ENCODE measurements around the gene MTAP.
"Not testable (repeated sequence)": the region's sequence is repeated elsewhere in the genome, so short reads cannot be mapped to it uniquely, and the experiment has no call there.

The MTAP gene

DNA sequence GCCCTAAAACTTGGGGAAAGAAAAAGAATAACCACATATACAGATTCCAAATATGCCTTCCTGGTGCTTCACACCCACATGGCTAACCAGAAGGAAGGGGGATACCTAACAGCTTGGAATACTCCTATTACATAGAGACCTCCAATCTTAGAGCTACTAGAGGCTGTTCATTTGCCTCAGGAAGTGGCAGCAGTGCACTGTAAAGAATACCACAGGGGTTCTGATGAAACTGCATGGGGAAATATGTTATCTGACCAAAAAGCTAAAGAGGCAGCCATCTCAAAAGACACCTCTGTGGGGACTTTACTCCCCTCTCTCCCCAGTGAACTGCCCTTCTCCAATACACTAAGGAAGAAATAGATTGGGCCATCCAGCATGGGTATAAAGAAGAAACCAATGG lies 125.3 kb downstream of the MTAP start:
- no peak for DNase-seq

DNA sequence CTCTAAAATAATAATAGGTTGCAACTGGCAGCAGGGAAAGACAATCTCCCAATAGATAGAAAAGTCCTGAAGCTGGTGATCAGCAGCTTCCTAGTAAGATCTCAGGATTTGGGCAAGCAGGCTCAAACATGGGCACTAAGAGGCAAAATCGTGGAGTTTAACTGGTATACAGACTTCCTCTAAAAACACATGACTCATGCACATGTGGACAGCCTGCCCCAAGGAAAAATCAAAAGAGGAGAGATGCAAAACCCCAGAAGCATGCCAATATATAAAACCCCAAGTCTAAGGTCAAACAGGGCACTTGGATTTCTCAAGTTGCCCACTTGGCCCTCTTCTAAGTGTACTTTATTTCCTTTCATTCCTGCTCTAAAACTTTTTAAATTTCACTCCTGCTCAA lies 129.0 kb downstream of the MTAP start:
- no peak for DNase-seq

DNA sequence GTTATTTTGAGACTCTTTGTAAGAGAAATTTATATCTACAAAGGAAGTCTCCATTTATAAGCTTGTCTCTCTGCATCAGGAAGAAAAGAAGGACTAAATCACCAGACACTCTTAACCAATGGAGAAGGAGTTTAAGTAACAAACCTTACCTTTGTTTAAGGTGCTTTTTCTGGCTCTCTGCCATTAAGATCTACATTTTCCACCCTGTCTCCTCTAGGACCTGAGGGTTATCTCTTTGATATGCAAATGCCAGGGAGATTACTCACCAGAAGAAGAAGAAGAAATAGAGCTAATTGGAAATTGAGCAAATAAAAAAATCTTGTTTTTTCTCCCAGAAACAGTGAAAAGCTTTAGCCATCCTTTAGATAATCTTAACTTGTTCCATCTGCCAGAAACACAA lies 130.8 kb downstream of the MTAP start:
- no peak for DNase-seq

DNA sequence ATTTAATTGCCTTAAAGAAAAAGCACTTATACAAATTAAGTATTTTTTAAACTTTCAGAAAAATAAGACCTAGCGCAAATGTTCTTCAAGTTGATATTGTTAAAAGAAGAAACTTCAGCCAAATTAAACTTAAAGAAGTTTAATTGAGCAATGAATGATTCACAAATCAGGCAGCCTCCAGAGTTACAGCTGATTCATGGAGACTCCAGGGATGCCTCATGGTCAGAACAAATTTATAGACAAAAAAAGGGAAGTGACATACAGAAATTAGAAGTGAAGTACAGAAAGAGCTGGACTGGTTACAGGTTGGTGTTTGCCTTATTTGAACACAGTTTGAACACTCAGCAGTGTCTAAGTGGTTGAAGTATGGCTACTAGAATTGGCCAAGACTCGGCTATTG lies 131.4 kb downstream of the MTAP start:
- no peak for DNase-seq

DNA sequence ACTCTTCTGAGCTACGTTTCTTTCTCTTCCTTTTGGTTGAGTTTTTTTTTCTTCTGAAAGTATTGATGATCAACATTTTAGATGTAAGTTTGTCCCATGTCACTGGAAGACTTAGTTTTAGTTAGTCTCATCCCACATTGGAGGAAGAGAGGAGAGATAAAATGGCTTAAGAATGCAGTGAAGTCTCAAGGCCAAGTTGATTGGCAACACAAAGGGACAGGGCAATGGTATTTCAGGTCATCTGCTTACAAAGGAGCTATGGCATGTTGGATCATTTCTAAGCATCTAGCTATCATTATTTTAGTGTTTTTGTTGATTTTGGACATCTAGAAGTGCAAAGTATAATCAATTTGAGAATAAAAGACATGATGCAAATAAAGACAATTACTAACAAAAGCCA lies 133.2 kb downstream of the MTAP start:
- DNase-seq, result no peak

DNA sequence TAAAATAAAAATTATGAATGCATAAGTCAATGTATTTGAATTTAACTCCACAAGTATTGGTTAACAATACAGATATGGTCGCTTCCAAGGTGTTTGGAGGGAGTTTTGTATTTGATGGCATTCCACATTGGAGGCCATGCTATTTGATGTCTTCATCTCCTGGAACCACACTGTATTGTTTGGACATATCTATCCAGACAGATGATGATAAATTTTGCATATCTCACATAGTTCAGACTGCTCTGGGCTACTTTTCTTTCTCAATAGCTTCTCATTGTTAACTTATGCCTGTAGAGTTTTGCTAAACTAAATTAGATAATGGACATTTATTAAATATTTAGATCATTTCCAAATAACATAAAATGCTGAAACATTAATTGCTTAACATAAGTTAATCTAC lies 133.7 kb downstream of the MTAP start:
- DNase-seq, result no peak

DNA sequence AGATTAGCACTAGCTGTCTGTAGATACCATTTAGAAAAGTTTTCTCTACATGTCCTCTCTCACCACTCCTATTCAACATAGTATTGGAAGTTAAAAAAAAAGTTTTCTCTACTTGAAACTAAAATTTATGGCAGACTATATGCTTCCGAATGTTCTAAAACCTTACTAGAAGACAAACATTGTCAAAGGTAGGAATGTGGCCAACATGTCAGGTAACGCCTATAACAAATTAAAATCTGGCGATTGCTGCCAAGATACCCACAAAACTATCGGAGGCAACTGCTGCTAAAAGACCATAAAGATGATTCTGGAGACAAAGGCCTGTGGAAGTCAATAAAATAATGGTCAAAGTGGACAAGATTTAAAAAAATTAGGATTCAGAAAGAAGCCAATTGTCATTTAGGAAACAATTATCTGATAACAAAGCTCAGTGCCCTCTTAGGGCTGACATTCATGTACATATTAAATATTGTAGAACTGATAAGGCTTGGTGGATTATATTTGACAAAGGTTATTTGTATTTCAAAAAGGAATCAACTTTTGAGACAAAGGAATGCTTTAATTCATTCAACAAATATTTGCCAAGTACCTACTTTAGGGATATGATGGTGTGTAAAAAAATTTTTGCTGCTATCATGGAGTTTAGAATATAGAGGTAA lies 139.0 kb downstream of the MTAP start:
- no peak for DNase-seq

DNA sequence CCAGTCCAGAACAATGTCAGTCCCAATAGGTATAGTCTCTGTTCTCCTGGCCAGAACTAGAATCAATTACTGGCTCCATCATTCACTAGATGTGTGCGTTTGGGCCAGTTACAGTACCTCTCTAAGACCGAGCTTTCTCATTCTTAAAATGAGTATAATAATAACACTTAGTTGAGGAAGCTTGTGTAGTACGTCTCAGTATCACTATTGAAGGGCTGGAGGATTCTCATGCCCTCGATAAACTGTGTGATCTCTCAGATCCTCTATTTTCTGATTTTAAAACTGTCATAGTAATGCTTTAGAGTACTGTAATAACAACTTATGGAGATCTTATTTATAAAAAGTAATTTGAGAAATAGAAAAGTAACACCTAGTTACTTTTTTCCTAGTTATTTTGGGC lies 141.0 kb downstream of the MTAP start:
- no peak for DNase-seq

DNA sequence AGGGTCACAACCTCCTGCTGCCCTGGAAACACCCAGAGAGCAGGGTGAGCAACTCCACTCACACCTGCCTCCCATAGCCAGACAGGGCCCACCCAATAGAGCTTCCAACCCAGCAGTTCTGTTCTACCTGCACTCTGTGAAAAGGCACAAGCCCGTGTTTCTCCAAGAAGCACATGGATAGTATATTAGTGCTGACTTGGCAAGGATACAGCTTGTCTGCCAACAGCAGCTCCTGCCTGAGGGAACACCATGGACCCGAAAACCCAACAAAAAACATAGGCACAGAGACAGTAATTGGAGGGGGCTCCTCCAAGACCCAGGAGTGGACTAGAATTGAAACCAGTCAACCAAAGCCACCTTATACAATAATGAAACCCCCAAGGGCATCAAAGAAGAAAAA lies 143.2 kb downstream of the MTAP start:
- DNase-seq, result no peak

DNA sequence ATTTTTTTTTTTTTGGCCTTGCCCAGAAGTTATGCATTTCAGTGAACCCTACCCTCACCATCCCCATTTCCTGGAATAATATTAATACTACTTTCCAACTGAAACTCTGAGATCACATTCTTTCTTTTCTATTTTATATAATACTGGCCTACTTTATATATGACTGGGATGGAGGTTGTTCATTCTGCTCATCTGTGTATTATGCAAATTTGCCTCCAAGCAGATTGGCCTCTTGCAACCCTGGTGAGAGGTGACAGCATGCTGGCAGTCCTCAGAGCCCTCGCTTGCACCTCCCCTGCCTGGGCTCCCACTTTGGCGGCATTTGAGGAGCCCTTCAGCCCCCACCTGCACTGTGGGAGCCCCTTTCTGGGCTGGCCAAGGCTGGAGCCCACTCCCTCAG lies 156.4 kb downstream of the MTAP start:
- DNase-seq, result no peak

DNA sequence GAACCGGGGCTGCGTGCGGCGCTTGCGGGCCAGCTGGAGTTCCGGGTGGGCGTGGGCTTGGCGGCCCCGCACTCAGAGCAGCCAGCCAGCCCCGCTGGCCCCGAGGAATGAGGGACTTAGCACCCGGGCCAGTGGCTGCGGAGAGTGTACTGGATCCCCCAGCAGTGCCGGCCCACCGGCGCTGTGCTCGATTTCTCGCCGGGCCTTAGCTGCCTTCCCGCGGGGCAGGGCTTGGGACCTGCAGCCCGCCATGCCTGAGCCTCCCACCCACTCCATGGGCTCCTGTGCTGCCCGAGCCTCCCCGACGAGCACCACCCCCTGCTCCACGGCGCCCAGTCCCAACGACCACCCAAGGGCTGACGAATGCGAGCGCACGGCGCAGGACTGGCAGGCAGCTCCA lies 156.8 kb downstream of the MTAP start:
- DNase-seq, result not testable (repeated sequence)

DNA sequence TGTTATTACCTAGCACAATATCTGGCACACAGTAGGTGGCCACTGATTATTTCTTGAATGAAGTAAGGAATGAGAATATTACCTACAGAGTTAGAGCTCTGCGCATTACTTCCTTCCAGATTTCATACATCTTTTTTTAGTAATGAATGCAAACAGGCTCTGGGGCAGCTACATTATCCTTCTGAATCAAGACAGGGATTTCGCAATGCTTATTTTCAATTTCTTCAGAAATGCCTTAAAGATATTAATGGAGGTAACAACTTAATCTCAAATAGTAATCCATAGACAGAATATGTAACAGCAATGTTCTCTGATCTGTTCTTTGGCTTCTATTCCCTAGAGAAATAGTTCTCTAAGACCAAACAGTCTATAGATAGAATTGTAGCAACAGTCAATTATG lies 159.1 kb downstream of the MTAP start:
- no peak for DNase-seq

DNA sequence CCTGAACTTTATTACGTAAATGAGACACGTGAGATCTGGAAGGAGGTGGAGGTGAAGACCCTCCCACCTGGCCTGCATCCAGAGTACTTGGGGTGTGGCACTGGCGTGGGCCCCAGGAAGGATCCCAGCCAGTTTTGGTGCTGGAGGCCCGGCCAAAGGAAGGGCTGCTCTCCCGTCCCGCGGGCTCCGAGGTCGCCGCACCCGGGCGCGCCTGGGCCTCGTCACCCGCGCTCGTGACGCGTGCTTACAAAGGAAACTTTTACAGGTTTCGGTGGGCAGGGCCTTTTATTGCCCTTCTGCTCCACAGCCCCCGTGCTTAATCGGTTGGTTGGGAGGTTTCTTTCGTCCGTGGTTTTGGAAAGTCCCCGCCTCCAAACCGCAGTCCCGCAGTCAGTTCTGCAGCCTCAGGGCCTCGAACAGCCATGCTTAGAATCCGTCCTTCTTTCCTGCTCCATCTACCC lies 162.5 kb downstream of the MTAP start:
- peak; percentile 72 for DNase-seq

DNA sequence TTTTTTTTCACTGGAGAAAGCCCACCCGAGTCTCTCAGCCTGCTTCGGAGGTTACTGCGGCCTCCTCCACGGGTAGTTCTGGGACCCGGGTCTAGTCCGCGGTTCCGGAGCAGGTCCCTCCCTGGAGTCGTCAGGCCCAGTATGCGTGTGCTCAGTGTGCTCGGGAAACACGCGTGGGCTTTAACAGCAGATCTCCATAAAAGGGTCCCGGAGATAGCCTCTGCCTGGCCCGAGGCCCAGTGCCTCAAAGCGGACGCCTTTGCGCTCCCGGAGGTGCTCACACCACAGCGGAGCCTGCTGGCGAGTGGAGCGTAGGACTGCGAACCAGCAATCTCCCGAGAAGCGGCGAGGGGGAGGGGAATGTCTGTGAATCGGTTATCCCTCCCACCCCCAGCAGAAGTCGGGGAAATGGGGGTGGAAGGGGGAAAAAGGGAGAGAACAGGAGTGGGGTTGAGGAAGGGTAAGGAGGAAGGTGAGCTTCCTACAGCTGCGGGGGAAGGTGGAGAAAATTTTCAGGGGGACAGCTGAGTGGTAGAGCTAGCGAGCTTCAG lies 163.0 kb downstream of the MTAP start:
- DNase-seq, result peak; percentile 55

DNA sequence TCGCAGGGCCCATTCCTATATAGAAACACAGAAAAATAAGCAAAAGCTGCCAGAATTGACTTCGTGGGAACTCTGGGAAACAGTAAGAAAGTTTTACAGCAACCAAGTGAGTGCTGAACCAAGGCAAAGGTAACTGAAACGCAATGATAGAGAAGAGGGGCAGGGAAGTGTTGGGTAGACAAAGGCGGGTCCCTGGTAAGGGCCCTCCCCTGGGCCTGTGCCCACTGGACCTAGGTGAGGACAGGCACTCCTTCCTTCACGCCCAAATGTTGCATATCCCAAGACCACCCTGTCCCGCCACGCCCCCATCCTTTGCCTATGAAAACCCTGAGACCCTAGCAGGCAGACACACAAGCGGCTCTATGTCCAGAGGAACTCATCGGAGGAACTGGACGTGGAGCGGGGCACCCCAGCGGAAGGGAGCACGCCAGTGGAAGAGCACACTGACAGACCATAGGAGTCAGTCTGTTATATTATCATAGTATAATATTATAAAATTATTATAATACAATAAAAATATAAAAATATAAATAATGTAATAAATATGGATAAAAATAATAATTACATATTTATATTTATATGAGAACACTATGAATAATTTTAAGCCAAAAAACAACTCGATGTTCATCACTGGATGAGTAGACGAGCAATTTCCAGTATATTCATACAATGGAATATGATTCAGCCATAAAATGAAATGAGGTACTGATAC lies 163.9 kb downstream of the MTAP start:
- no peak for DNase-seq

DNA sequence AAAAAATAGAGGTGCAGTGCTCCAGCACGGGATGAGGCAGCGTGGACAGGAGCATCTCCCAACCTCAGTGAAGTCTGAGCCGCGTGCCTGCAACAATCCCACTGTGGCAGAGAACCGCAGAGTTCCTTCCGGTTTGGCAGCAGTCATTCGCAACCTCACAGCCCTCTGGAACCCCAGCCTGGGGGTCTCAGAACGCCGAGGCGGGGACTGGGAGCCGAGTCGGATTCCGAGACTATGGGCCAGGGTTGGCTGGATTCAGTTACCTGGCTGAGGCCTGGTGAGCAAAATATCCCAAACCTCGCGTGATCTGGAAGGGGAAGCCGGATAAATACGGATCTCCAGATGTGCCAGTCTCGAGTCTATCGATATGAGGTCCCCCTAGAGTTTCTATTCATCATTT lies 164.7 kb downstream of the MTAP start:
- DNase-seq, result no peak

DNA sequence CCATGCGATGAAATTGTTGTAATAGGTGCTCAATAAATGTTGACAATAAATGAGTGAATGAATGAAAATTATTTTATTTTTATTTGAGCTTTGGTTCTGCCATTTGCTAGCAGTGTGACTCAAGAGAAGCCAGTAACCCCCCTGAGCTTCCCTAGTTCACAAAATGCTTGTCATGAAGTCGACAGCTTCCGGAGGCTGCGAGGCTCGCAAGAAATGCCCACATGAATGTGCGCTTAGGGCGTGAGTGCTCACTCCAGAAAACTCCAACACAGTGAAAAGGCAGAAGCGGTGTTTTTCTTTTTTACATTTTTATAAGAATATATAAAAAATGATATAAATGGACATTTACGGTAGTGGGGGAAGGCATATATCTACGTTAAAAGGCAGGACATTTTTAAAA lies 165.3 kb downstream of the MTAP start:
- DNase-seq, result no peak

DNA sequence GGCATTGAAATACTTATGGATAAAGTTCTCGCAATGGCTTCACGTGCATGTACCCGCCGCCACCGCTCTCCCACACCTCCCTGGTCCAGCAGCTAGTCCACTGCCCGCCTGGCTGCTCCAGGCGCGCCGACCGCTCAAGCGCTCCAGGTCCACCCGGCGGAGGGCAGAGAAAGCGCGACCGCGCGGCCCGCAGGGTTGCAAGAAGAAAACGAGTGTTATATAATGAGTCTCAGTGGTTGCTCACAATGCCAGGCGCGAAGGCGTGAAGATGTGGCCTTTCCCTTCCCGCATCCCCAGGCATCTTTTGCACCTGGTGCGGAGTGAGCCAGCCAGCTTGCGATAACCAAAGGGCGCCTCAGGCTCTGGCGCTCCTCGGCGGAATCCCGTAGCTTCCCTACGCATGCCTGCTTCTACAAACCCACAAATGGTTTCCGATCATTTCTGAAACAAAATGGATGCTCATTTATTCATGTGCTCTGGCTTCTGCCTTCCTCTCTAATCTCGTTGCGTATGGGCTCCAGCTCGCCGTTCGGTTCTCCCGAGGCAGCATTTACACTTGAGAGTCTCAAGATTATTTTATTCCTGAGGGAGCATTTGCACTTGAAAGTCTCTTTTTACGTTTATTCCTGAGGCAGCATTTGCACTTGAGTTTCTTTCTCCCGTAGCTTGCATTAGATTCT lies 166.0 kb downstream of the MTAP start:
- DNase-seq, result peak; percentile 23

DNA sequence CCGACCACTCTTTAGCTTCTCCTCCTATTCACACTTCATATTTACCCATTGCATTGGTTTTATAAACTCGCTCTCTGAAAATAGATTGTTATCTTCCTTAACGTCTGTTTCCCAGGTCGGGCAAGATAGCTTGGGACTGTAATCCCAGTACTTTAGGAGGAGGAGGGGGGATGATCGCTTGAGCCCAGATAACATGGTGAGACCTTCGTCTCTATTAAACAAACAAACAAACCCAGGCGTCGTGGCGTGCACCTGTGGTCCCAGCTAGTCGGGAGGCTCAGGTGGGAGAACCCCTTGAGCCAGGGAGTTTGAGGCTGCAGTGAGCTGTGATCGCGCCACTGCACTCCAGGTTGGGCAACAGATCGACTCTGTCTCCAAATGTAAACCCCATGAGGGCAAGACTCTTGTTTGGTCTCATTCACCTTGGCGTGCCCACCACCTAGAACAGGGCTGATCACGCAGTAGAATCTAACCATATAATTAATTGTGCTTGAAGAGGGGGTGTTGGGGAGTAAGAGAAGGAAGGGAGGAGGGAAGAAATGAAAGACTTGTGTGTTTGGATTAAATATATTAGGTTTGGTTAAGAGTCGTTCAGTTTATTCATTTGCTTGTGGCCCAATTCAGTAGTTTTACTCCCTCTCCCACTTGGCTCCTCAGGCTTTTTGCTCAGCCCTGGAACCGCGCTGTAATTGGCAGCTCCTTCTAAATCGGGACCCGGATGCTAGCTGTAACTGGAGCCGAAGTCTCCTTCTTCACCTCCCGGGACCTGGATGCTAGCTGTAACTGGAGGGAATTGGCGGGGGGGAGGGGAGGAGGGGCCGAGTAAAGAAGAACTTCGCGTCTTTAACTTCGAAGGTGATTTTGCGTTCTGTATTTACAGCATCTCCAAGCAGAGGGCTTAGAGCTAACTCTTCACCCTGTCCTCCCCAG lies 166.8 kb downstream of the MTAP start:
- no peak for DNase-seq

DNA sequence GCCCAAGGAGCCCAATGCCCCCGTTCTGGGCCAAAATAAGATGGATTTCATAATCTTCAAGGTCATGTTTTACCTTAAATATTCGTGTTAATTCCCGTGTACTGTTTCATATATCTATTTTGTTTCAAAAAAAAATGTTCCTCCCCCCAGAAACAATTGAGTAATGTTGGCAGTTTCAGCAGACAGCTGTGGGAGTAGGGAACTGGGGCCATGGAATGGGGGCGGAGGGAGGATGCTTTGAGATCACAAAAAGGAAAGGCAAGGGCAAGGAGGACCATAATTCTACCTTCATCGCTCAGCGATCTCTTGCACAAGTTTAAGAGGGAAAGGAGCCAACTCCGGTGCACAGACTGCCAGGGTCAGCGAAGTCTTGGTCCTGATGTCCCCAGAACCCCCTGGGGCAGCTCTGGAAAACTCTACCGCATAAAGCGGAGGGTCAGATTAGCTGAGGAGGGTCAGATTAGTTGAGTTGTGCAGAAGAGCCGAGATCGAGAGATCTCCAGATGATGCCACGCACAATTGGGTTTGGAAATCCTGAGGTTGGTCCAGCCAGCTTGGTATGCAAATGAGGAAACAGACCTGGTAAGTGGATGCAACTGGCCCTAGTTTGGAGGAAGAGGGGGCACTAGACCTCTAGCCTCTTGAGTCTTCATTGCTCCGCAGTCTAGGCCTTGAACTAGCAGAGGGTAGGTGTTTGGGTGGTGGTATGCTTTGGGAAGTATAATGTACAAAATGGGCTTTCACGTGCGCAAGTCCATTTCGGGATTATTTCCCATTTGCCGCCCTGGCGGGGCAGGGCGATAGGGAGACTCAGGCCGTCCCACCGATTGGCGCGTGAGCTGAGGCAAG lies 167.7 kb downstream of the MTAP start:
- DNase-seq, result no peak

DNA sequence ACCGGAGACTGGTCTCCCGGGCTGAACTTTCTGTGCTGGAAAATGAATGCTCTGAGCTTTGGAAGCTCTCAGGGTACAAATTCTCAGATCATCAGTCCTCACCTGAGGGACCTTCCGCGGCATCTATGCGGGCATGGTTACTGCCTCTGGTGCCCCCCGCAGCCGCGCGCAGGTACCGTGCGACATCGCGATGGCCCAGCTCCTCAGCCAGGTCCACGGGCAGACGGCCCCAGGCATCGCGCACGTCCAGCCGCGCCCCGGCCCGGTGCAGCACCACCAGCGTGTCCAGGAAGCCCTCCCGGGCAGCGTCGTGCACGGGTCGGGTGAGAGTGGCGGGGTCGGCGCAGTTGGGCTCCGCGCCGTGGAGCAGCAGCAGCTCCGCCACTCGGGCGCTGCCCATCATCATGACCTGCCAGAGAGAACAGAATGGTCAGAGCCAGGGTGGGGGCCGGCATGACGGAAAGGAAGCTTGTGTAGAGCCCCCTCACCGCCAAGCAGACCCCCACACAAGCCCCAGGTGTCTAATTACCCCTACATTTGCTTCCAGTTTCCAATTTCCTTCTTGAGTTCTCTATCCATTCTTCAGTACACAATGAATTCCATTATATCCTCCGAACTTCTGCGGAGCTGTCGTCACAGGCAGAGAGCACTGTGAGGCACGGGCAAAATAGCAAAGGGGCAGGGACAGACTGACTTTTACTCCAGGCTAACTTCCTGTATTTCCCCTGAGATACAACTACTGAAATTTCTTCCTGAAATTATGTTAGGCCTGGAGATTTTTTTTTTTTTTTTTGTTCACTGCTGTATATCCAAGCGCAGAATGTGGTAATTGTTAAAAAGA lies 168.6 kb downstream of the MTAP start:
- DNase-seq, result no peak

Measured in CD4-positive, alpha-beta T cell treated with Interleukin-10 for 1 hour (primary cell).